ENCODE data around the gene MEP1B.
A peak's percentile ranks its signal among the peaks of the same experiment; 100 is the strongest.
"Not testable (repeated sequence)": the region's sequence is repeated elsewhere in the genome, so short reads cannot be mapped to it uniquely, and the experiment has no call there.

Gene MEP1B

GRCh38 chr18:32189790-32190189, at the start of gene MEP1B:
Gene MEP1B (plus strand): TSS chr18:32190039. CDS start chr18:32190071, 32 bp downstream.
- DNase-seq (ENCODE audit: low spot score), result no peak

GRCh38 chr18:32148185-32148870, 41.5 kb upstream of the MEP1B start:
- no peak for DNase-seq (ENCODE audit: low spot score)

GRCh38 chr18:32152705-32153448, 37.0 kb upstream of the MEP1B start:
- DNase-seq (ENCODE audit: low spot score), result no peak

GRCh38 chr18:32156855-32157254, 33.0 kb upstream of the MEP1B start:
- no peak for DNase-seq (ENCODE audit: low spot score)

- no peak for DNase-seq (ENCODE audit: low spot score)
Observed at GRCh38 chr18:32157580-32157979, 32.3 kb upstream of the MEP1B start.

- DNase-seq (ENCODE audit: low spot score), result peak; percentile 60
Observed at GRCh38 chr18:32158108-32158624, 31.7 kb upstream of the MEP1B start.

GRCh38 chr18:32158631-32159030, 31.2 kb upstream of the MEP1B start:
- DNase-seq (ENCODE audit: low spot score), result not testable (repeated sequence)

GRCh38 chr18:32160547-32160946, 29.3 kb upstream of the MEP1B start:
- no peak for DNase-seq (ENCODE audit: low spot score)

GRCh38 chr18:32167980-32168730, 21.7 kb upstream of the MEP1B start:
- no peak for DNase-seq (ENCODE audit: low spot score)

GRCh38 chr18:32173654-32174053, 16.2 kb upstream of the MEP1B start:
- no peak for DNase-seq (ENCODE audit: low spot score)

GRCh38 chr18:32174719-32175118, 15.1 kb upstream of the MEP1B start:
- no peak for DNase-seq (ENCODE audit: low spot score)

- no peak for DNase-seq (ENCODE audit: low spot score)
Observed at GRCh38 chr18:32175265-32175664, 14.6 kb upstream of the MEP1B start.

GRCh38 chr18:32176745-32177144, 13.1 kb upstream of the MEP1B start:
- not testable (repeated sequence) for DNase-seq (ENCODE audit: low spot score)

GRCh38 chr18:32177530-32177929, 12.3 kb upstream of the MEP1B start:
- no peak for DNase-seq (ENCODE audit: low spot score)

GRCh38 chr18:32183503-32183902, 6.3 kb upstream of the MEP1B start:
- no peak for DNase-seq (ENCODE audit: low spot score)

GRCh38 chr18:32190209-32190608, 370 bp downstream of the MEP1B start:
- DNase-seq (ENCODE audit: low spot score), result no peak

- no peak for DNase-seq (ENCODE audit: low spot score)
Observed at GRCh38 chr18:32195881-32196815, 6.3 kb downstream of the MEP1B start.

GRCh38 chr18:32200766-32201165, 10.9 kb downstream of the MEP1B start:
- DNase-seq (ENCODE audit: low spot score), result no peak

- DNase-seq (ENCODE audit: low spot score), result no peak
Observed at GRCh38 chr18:32201948-32202672, 12.3 kb downstream of the MEP1B start.

- no peak for DNase-seq (ENCODE audit: low spot score)
Observed at GRCh38 chr18:32208023-32208422, 18.2 kb downstream of the MEP1B start.

GRCh38 chr18:32208577-32208976, 18.7 kb downstream of the MEP1B start:
- DNase-seq (ENCODE audit: low spot score), result no peak

All from hematopoietic multipotent progenitor cell treated with erythropoietin and hydrocortisone succinate and interleukin-3 and kit ligand, for 17 days (in vitro differentiated cells).